HG03575 (cell line): ENCODE data around the gene KCTD5.

Experiments used
- ATAC-seq: cut with Tn5 transposase; IDR thresholded peaks from one replicate; pipeline ENCODE4 v1.9.1; 2021; ENCODE audit not compliant: unreplicated experiment, insufficient number of reproducible peaks, low FRiP score; ENCODE audit errors: extremely low read depth

The KCTD5 gene

DNA sequence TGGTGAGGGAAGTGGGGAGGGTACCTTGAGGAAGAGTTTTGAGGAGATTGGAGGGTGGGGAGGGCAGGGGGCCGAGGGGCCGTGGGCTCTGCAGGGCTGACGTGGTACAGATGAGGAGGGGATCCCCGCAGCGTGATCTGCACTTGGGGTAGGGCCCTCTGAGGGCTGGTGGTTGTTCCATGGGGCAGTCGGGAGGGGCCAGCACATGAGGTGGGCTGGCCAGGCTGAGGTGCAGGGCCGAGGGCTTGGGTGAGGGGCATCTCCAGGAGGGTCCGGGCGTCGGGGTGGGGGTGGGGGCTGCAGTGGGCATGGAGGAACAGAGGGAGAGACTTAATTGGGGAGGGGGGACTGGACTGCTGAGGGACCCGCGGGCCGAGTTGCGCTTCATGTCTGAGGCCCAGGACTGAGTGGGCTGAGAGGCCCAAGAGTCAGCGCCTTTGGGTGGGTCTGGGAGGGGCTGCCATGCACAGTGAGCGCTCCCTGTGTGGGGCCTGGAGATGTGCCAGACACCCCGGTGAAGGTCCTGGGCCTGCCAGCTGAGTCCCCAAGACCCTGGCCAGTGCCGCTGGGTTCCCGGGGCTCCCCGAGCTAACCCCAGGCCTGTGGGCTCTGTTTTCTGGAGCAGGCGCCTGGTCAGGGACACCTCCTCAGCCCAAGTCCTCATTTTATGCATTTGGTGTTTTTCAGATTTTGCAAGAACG lies 24.4 kb downstream of the KCTD5 start:
- no peak for ATAC-seq

DNA sequence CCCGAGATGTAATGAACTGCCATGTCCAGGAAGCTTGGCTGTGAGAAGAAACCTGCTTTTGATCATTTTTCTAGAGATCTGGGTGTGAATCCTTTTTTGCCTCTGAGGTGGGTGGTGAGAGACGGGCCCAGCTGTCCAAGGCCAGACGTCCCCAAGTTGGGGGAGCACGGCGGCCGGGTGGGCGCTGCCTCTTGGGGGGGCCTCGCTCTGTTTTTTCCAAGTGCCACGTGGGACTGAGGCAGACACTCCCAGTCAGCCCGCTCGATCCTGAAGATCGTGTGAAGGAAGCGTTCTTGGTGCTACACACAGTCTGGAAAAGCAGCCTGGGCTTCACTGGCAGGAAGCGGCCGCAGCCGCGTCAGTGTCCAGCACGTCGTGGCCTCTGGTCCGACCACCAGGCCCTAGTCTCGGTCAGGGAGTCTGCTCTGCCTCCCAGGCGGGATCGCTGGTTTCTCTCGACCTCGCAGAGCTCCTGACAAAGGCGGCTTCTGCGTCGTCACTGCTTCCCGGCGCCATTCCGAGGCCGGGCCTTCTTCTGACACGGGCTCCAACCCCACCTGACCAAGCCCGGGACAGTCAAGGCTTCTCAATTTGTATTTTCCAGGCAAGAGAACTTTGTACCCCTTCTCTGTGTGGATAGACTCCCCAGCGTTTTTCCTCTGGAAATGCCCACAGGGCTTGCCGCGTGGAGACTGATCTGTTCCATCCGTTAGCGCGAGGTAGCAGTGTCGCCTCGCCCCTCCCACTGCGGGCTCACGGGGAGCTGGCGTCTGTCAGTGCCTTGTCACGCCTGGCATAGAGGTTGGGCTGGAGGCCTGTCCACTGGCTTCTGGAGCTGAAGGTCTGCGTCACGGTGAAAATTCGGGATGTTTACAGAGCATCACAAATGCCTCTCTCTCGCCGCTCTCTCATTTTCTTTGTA lies 25.3 kb downstream of the KCTD5 start:
- no peak for ATAC-seq

GRCh38 chr16:2708290-2708639 lies 25.9 kb downstream of the KCTD5 start:
- ATAC-seq = no peak

- ATAC-seq = no peak
Measured at GRCh38 chr16:2708955-2709587, 26.7 kb downstream of the KCTD5 start.

DNA sequence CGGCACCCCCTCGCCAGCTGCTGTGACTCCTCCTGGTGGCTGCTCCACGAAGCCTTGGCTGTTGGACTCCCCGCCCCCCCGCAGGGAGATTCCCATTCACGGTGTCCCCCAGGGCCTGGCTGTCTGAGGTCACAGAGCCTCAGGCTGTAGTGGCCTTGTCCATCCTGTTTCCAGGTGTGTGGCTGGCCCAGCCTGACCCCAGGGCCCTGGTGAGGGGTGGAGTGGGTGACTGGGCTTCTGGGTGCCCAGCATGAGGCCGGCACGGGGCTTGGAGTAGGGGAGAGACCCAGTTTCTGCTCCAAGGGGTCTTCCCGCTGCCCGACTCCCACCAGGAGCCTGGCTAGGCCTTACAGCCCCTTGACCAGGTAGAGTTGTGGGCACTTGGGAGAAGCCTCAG lies 27.3 kb downstream of the KCTD5 start:
- ATAC-seq = no peak

GRCh38 chr16:2710021-2710710 lies 27.8 kb downstream of the KCTD5 start:
- no peak for ATAC-seq

GRCh38 chr16:2710711-2711231 lies 28.4 kb downstream of the KCTD5 start:
- no peak for ATAC-seq

GRCh38 chr16:2711370-2712062 lies 29.2 kb downstream of the KCTD5 start:
- ATAC-seq = no peak

GRCh38 chr16:2712063-2712441 lies 29.7 kb downstream of the KCTD5 start:
- ATAC-seq = no peak

DNA sequence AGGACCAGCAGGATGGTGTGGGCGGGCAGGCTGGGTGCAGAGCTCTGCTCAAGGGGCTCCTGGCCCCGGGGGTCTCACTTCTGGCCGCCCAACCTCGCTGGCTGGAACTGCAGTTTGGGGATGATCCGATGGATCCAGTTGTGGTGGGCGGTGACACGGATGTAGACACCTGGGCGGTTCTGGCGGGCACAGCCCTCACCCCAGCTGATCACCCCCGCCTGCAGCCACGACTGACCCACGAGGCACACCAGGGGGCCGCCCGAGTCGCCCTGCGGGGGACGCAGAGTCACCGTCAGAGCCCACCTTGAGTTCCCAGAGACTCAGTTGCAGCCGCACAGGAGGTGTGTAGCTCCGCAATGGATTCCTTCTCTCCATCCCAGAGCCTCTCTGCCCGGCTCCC lies 30.2 kb downstream of the KCTD5 start:
- ATAC-seq = no peak

DNA sequence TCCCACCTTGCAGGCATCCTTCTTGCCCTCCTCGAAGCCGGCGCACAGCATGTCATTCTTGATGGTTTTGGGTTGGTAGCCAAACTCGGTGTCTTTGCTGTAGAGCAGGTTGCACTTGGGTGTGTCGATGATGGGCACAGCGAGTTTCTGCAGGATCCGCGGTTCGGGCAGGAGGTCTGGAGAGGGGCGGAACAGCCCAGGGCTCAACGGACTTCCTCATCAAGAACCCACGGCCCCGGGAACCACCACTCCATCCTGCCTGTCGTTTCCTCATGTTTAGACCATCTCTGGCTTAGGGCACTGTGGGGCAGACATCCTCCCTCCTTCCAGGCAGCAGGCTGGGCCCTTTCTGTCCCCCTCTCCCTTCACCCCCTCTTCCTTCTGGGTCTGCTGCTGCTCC lies 31.2 kb downstream of the KCTD5 start:
- ATAC-seq = no peak

DNA sequence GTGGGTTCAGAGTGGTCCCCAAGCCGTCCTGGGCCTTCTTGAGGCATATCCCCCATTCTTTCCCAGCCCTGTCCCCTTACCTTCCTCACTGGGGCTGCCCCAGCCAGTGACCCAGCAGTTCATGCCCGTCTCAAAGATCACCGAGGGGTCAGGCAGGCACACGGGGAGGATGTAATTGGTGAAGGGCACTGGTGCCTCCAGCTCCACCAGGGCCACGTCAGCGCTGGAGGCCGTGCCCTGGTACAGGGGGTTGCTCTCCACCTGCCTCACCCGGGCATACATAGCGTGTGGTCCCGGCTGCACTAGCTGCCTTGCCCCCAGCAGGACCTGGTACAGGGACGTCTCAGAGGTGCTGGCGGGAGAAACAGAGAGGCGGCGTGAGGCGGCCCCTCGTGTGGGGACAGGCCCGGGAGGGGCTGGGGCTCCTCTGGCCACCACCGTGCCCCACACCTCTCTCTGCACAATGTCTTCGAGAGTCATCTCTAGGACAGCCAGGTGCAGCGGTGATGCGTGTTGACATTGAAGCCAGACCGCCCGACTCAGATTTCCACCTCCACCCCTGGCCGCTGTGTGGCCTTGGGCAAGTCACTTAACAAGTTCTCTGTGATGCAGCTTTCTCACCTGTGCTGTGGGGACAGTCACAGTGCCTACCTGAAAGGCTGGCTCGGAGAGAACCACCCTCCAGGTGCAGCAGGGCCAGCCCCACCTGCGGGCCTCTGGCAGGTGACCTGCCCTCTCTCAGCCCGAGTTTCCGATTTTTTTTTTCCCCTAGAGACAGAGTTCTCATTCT lies 31.9 kb downstream of the KCTD5 start:
- ATAC-seq = no peak

- no peak for ATAC-seq
Measured at GRCh38 chr16:2715064-2715463, 32.7 kb downstream of the KCTD5 start.

GRCh38 chr16:2715519-2715918 lies 33.2 kb downstream of the KCTD5 start:
- ATAC-seq = no peak

DNA sequence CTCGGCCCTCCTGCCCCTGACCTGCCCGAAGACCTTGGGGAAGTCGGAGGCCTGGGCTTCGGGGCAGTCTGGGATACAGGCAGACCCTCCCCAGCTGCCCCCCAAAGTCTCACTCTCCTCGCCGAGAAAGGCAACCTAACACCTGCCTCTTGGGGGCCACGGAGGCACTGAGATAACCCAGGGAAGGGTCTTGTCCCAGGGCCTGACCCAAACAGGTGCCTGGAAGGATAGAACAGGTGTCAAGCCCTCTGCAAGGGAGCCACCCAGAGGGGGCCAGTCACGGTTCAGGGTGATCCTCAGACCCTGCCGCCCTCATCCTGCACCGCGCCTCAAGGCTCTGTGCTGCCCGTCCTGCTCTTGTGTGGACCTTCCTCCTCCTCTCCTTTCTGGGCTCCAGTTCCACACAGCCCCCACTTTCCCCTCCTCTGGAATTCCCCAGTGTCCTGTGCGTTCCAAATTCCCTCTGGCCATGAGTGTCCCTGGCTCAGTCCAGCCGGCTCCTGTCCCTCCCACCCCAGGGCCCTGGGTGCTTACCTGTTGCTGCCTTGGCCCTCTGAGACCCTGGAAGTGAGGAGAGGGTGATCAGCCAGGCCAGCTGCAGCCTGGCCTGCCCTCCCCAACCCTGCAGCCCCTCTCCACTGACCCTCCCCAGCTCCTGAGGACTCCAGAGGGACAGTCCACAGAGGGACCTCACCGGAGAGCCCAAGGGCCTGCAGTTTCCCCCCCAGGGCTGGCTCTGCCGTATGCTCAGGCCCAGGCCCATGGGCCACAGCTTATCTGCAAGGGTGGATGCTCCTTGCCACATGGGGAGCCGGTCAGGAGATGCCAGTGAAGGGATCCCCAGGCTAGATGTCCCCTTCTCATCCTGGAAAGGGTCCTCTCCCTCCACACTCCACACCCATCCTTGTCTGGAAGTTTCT lies 33.9 kb downstream of the KCTD5 start:
- ATAC-seq = no peak

DNA sequence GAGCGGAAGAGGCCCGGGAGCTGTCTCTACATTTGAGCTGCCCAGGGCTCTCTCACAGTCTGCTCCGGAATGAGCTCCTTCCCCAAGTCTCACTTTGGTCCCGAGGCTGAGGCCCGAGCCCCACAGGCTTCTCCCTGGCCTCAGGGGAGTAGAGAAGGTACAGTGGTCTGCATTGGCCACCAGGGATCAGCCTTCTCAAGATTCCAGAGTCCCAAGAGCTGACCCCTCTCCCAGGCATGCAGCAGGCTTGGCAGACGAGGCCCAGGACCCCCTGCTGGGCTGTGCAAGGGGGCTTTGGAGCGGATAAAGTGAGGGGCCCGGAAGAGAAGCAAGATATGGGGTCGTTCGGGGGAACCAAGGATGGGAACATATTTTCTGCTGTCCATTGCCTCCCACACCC lies 34.6 kb downstream of the KCTD5 start:
- no peak for ATAC-seq
